BJ (cell line): ENCODE results near the gene RSPO4. TPM values are rescaled to one million over a fixed set of nuclear protein-coding genes. Genes with fewer than 3 reads are reported as not detected.

Experiments used
- CTCF ChIA-PET: fragments of 350-600 bp; formaldehyde crosslinking; extraction: SDS; loops from one replicate; lab custom pipeline; 2021; ENCODE audit warnings: antibody characterized with exemption, inconsistent platforms; lab: Yijun Ruan, JAX
- POLR2A ChIA-PET: fragments of 300-600 bp; sonication (Branson Sonifier 250); formaldehyde crosslinking; extraction: SDS; loops from one replicate; lab custom pipeline; 2021; ENCODE audit warnings: antibody characterized with exemption; lab: Charles Lee
- DNase-seq: peaks from one replicate; pipeline ENCODE4 v3.0.0-alpha.2; 2011; ENCODE audit warnings: low read depth
- H3K27me3 ChIP-seq: 2 replicates; pipeline ENCODE4 v1.6.0; 2011; ENCODE audit warnings: low read length; ENCODE audit not compliant: control insufficient read depth, insufficient read depth
- H3K36me3 ChIP-seq: 2 replicates; pipeline ENCODE4 v1.5.1; 2011; ENCODE audit warnings: low read length; ENCODE audit not compliant: control insufficient read depth, insufficient read depth
- H3K4me3 ChIP-seq: 2 replicates; pipeline ENCODE4 v1.5.1; 2011; ENCODE audit warnings: low read depth, mild to moderate bottlenecking, control low read depth, low read length
- polyA plus RNA-seq: library from polyadenylated mRNA; depleted of rRNA; stranded (reverse); fragments of >200 nt; gene quantifications from 2 replicates; pipeline ENCODE4 v1.2.3, GENCODE V29; 2011
- TF ChIP-seq, protein P1 (sequence below): IDR thresholded peaks from 2 replicates; pipeline ENCODE4 v1.5.1; 2011; ENCODE audit warnings: low read depth, mild to moderate bottlenecking, control low read depth, inconsistent platforms, low read length, moderate library complexity; ENCODE audit not compliant: insufficient read depth

Gene RSPO4
- polyA plus RNA-seq, 1 experiment = 0.52 TPM

DNA sequence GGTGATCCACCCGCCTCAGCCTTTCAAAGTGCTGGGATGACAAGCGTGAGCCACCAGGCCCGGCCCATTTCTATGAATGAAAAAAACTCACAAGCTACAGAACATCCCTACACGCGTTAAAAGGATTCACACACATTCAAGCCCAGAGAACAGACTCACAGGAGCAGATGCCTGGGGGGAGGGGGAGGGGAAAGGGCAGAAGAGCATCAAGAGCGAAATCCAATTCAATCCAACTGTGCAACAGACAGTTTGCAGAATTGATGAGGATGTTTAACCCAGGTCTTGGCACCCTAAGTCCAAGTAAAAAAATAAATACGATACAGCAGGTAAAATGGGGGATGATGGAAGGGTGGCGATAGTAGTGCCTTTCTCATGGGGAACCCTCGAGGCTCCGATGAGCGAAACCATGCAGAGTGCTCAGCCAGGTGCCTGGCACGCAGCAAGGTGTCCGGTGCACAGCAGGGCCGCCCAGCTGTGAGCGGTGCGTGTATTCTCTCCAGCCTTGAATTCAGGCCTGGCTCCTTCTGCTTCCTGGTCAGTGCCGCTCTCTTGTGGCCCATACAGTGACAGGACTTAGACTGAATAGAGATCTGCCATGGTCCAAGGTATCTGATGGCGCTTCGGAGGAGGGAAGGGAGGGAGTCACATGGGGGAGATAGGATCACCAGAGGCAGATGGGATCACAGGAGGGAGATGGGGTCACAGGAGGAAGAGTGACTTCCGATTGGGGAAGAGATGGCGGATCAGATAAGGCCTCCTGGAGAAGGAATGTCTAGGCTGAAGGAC, 50.5 kb downstream of the RSPO4 start:
- ChIA-PET CTCF (interaction anchor here (9.7 kb wide), 1 partner anchor 134 kb away, joined by 318 read pairs; no protein-coding TSS in a partner anchor), POLR2A (no interaction called here)
- H3K27me3 ChIP-seq = no peaks in the 10 kb centered on the region
- TF ChIP-seq, protein P1, sequence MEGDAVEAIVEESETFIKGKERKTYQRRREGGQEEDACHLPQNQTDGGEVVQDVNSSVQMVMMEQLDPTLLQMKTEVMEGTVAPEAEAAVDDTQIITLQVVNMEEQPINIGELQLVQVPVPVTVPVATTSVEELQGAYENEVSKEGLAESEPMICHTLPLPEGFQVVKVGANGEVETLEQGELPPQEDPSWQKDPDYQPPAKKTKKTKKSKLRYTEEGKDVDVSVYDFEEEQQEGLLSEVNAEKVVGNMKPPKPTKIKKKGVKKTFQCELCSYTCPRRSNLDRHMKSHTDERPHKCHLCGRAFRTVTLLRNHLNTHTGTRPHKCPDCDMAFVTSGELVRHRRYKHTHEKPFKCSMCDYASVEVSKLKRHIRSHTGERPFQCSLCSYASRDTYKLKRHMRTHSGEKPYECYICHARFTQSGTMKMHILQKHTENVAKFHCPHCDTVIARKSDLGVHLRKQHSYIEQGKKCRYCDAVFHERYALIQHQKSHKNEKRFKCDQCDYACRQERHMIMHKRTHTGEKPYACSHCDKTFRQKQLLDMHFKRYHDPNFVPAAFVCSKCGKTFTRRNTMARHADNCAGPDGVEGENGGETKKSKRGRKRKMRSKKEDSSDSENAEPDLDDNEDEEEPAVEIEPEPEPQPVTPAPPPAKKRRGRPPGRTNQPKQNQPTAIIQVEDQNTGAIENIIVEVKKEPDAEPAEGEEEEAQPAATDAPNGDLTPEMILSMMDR = no peak
- H3K36me3 ChIP-seq = no peaks in the 10 kb centered on the region
- no peak for DNase-seq
- H3K4me3 ChIP-seq = no peak overlapping the region

DNA sequence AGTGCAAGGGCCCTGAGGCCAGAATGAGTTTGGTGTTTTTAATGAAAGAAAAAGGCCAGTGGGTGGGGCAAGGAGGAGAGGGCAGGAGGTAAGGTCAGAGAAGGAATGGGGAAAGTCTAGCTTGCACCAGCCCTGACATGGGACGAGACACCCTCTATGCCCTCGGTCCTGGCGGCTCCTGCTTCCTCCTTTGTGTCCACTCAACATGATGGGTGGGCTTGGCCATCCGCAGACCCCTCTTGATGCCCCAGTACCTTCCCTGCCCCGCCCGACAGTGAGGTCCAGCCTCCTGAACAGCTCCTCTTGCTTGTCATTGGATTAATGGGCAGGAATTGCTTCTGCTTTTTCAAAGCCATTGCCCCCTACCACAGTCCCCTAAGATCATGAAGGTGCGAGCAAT, 52.4 kb downstream of the RSPO4 start:
- Histone ChIP-seq H3K36me3 (no peaks in the 10 kb centered on the region), H3K27me3 (no peaks in the 10 kb centered on the region), H3K4me3 (no peak overlapping the region)
- CTCF ChIA-PET = no interaction called here
- POLR2A ChIA-PET = no interaction called here
- DNase-seq = no peak
- TF ChIP-seq, protein P1 = no peak

DNA sequence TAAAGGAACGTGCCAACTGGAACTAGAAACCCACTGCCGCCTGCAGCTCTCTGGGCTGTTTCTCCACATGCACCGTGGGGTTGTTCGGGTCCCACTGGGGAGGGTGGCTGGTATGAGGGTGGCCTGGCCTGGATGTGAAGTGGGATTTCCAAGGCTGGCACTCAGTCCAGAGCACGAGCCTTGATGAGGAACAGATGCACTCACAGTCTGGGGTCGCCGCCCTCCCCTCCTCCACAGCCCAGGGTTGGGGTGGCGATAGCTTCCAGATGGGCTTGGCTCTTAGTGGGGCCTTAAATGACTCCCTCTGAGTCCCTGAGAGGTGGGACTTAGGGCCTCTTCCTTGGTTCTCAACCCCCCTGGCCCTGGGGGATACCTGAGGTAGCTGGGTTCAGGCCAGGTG, 55.3 kb downstream of the RSPO4 start:
- Histone ChIP-seq H3K4me3 (no peak overlapping the region), H3K27me3 (no peaks in the 10 kb centered on the region), H3K36me3 (no peaks in the 10 kb centered on the region)
- no peak for DNase-seq
- TF ChIP-seq, protein P1 = no peak
- CTCF ChIA-PET = interaction anchor here (1.1 to 1.6 kb wide), 3 partner anchors 9 to 131 kb away, joined by 4 to 9 read pairs (median 5); no protein-coding TSS in a partner anchor
- POLR2A ChIA-PET = no interaction called here

DNA sequence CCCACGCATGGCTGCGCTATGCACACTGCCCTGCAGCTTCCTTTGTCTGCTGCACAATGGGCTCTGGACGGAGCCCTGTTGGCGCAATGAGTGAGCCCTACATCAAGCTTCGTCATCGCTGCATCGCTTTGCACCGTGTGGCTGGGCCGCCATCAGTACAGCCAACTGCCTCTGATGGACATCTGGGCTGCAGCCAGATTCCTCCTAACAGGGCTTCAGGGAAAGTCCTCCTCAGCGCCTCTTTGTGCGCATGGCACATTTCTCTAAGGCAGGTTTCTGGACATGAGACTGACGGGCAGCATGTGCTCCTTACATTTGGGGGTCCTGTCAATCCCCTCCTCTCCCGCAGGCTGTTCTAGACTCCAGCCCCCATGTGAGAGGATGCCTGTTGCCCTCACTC, 56.3 kb downstream of the RSPO4 start:
- Histone ChIP-seq H3K36me3 (no peaks in the 10 kb centered on the region), H3K27me3 (no peaks in the 10 kb centered on the region), H3K4me3 (no peak overlapping the region)
- TF ChIP-seq, protein P1 = no peak
- POLR2A ChIA-PET = no interaction called here
- DNase-seq = no peak
- CTCF ChIA-PET = interaction anchor here (1.6 kb wide), 2 partner anchors 10 to 129 kb away, joined by 4 to 9 read pairs; no protein-coding TSS in a partner anchor

DNA sequence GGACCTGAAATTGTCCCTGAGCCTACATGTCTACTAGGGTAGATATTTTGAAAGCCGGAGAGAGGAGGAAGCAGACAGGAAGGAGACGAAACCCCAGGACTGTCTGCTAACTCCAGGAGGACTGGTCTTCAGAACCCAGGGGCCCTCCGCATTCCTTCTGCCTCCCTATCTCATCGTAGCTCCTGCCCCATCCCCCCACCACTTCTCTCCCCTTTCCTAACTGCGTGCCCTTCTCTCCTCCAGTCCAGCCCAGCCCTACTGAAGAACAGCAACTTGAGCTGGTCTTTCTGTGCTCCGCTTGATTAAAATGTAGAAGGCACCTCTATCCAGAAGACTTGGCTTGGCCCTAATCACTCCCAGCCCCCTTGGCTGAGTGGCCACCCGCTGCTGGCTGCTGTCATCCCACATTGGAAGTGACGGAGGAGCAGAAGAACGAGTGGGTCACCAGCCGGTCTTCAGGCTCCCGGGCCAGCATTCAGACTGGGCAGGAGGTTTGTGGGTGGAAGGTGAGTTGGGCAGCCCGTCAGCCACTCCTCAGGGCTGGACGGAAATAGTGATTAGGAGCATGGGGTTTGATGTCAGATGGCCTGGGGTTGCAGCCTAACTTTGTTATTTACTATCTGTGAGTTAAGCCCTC, 57.2 kb downstream of the RSPO4 start:
- no peaks in the 10 kb centered on the region for H3K36me3 ChIP-seq
- TF ChIP-seq, protein P1 = no peak
- H3K27me3 ChIP-seq = no peaks in the 10 kb centered on the region
- no peak for DNase-seq
- CTCF ChIA-PET = no interaction called here
- POLR2A ChIA-PET = no interaction called here
- no peak overlapping the region for H3K4me3 ChIP-seq
